ENCODE results near the gene ERC2. TPM values are rescaled to one million over a fixed set of nuclear protein-coding genes. Genes with fewer than 3 reads are reported as not detected.

Gene ERC2
- total RNA-seq, 4 donors from 2014 or later = 5.3 to 8.8 (median 7.8) TPM

DNA sequence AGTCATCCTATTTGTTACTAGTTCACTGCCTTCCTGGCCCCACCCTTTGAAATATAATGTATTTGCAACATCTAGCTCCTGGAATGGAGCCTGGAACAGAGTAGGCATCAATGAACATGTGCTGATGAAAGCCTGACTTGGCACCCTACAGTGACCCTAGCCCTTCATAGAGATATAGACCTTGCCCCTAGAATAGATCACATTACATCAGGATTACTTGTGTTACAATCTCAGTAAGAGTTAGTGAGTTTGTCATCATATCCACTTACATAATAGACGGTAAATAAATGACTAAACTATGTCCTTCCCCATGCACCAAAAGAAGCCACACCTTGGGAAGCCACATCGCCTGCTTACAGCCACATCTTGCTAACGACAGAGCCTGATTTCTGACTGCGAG, 870.6 kb downstream of the ERC2 start:
- Histone ChIP-seq H3K4me3 (replicated peaks in 1 of 3) (no peak overlapping the region), H3K4me1 (no peaks in the 10 kb centered on the region), H3K27me3 (no peaks in the 10 kb centered on the region), H3K9me3 (no peaks in the 10 kb centered on the region), H3K27ac (no peak overlapping the region), H3K36me3 (no peaks in the 10 kb centered on the region)
- DNase-seq = no peak
- TF ChIP-seq, protein P1, sequence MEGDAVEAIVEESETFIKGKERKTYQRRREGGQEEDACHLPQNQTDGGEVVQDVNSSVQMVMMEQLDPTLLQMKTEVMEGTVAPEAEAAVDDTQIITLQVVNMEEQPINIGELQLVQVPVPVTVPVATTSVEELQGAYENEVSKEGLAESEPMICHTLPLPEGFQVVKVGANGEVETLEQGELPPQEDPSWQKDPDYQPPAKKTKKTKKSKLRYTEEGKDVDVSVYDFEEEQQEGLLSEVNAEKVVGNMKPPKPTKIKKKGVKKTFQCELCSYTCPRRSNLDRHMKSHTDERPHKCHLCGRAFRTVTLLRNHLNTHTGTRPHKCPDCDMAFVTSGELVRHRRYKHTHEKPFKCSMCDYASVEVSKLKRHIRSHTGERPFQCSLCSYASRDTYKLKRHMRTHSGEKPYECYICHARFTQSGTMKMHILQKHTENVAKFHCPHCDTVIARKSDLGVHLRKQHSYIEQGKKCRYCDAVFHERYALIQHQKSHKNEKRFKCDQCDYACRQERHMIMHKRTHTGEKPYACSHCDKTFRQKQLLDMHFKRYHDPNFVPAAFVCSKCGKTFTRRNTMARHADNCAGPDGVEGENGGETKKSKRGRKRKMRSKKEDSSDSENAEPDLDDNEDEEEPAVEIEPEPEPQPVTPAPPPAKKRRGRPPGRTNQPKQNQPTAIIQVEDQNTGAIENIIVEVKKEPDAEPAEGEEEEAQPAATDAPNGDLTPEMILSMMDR (IDR thresholded peaks at IDR 0.05) = no peak
- no peak for TF ChIP-seq POLR2A (IDR thresholded peaks at IDR 0.05)
- intact Hi-C loops (cut with DNase I) = no loop called here
- WGBS, 2 donors = 87 to 99% methylated on average over 4 of the region's 4 CpGs

DNA sequence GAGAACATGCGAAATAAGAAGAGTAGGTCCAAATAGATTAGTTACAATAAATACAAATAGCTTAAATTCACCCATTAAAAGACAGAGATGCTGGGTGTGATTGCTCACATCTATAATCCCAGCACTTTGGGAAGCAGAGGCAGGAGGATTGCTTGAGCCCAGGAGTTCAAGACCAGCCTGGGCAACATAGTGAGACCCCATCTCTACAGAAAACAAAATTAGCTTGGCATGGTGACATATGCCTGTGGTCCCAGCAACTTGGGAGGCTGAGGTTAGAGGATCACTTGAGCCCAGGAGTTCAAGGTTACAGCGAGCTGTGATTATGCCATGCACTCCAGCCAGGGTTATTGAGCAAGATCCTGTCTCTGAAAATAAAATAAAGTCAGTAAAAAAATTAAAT, 872.1 kb downstream of the ERC2 start:
- H3K27ac ChIP-seq = no peak overlapping the region
- H3K9me3 ChIP-seq = no peaks in the 10 kb centered on the region
- H3K4me1 ChIP-seq = no peaks in the 10 kb centered on the region
- intact Hi-C loops (cut with DNase I) = no loop called here
- H3K4me3 ChIP-seq (replicated peaks in 1 of 3) = no peak overlapping the region
- H3K36me3 ChIP-seq = no peaks in the 10 kb centered on the region
- TF ChIP-seq, protein P1 (IDR thresholded peaks at IDR 0.05) = no peak
- TF ChIP-seq POLR2A (IDR thresholded peaks at IDR 0.05) = no peak
- no peak for DNase-seq
- no peaks in the 10 kb centered on the region for H3K27me3 ChIP-seq
- 96 to 97% methylated on average over 2 of the region's 2 CpGs for WGBS, 2 donors

DNA sequence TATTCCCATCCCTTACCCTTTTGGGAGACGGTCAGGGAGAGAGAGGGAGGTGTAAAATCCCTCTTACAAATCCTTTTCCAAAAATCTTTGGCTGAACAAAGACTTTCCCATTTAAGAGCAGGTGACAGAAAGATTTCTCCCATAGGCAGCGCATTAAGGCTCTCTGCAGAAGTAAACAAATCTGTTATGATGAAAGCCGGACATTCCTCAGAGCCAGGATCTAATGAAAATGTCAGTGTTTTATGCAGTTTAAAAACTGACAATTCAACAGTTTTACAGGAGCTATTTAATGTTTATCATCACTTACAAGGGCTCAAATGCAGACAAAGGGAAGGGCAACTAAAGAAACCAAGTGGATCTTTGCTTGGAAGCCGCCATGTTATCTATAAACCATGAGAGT, 872.8 kb downstream of the ERC2 start:
- no peak for TF ChIP-seq POLR2A (IDR thresholded peaks at IDR 0.05)
- TF ChIP-seq, protein P1 (IDR thresholded peaks at IDR 0.05) = no peak
- intact Hi-C loops (cut with DNase I) = no loop called here
- 88 to 91% methylated on average over 4 of the region's 4 CpGs for WGBS, 2 donors

DNA sequence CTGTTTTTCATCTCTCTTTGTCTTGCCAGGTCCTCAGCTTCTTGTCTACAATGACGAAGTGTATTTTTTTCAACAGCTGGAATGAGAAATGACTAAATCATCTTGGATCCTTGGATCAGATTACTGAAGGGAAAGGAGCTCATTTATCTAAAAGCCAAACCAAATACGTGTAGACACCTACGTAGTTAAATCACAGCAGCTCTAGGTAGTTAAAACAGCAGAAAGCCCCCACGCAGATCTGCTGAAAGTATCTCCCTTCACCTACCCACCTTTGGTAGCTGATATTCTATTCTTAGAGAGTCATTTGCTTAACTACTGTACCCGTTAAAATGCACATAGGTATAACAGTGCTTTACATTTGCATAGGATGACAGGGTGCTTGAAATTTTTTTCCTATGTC, 875.7 kb downstream of the ERC2 start:
- no peak overlapping the region for H3K27ac ChIP-seq
- 87 to 91% methylated on average over 5 of the region's 5 CpGs for WGBS, 2 donors
- no peak for TF ChIP-seq POLR2A (IDR thresholded peaks at IDR 0.05)
- TF ChIP-seq, protein P1 (IDR thresholded peaks at IDR 0.05) = no peak
- no peak for DNase-seq
- H3K9me3 ChIP-seq = no peaks in the 10 kb centered on the region
- no peak overlapping the region for H3K4me3 ChIP-seq (replicated peaks in 1 of 3)
- no peaks in the 10 kb centered on the region for H3K36me3 ChIP-seq
- H3K27me3 ChIP-seq = no peaks in the 10 kb centered on the region
- no peaks in the 10 kb centered on the region for H3K4me1 ChIP-seq
- intact Hi-C loops (cut with DNase I) = no loop called here

More for the DNA sequence above, 872.8 kb downstream of the ERC2 start:
- Histone ChIP-seq H3K4me1 (no peaks in the 10 kb centered on the region), H3K4me3 (replicated peaks in 1 of 3) (no peak overlapping the region), H3K27ac (no peak overlapping the region), H3K9me3 (no peaks in the 10 kb centered on the region), H3K27me3 (no peaks in the 10 kb centered on the region), H3K36me3 (no peaks in the 10 kb centered on the region)
- DNase-seq = no peak

DNA sequence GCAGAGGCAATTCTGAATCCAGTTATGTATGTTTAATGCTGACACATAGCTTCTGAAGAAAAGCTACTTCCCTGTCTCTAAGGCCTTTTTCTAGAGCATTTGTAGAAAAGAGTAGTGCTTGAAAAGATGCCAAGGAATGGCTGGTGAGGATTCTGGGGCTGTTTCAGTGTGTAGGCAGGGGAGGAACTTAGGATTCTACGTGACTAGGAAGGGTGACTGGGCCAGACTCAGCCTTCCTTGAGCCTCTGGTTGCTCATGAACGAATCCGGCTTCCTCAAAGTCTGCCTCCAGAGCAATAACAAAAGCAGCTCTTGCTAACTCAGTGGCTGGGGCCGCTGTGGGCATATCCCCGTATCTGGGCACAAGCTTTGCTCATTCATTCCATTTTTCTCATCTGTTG, 876.4 kb downstream of the ERC2 start:
- no peak overlapping the region for H3K4me3 ChIP-seq (replicated peaks in 1 of 3)
- TF ChIP-seq, protein P1 (IDR thresholded peaks at IDR 0.05) = no peak
- DNase-seq = no peak
- no peaks in the 10 kb centered on the region for H3K36me3 ChIP-seq
- intact Hi-C loops (cut with DNase I) = no loop called here
- H3K9me3 ChIP-seq = no peaks in the 10 kb centered on the region
- 77 to 78% methylated on average over 5 of the region's 5 CpGs for WGBS, 2 donors
- H3K27me3 ChIP-seq = no peaks in the 10 kb centered on the region
- H3K27ac ChIP-seq = no peak overlapping the region
- H3K4me1 ChIP-seq = no peaks in the 10 kb centered on the region
